Upper lobe of left lung (tissue), 6 donors: ENCODE data around the gene EHD4. TPM values are rescaled to one million over a fixed set of nuclear protein-coding genes. Genes with fewer than 3 reads are reported as not detected.

ENCODE experiments used
- ATAC-seq, 2 donors: fragments of 200-7000 bp; cut with Tn5 transposase; one replicate each; pipeline ENCODE4 v1.9.1; 2022; ENCODE audit warnings: mild to moderate bottlenecking in 2 of 2, moderate library complexity in 2 of 2; ENCODE audit not compliant: low FRiP score in 2 of 2
- DNase-seq, 2 donors: peaks; one replicate each; pipeline ENCODE4 v3.0.0-alpha.2; 2019 to 2020
- H3K27ac ChIP-seq, 4 donors: fragments of 200-600 bp; sonication (generic); one replicate each; pipeline ENCODE4 v1.5.1; 2016 to 2019
- H3K27me3 ChIP-seq, 4 donors: fragments of 200-600 bp; sonication (generic); one replicate each; pipeline ENCODE4 v1.5.1; 2017 to 2019
- H3K36me3 ChIP-seq, 4 donors: fragments of 200-600 bp; sonication (generic); one replicate each; pipeline ENCODE4 v1.5.1; 2016 to 2019
- H3K4me1 ChIP-seq, 4 donors: fragments of 200-600 bp; sonication (generic); one replicate each; pipeline ENCODE4 v1.5.1; 2018 to 2019
- H3K4me3 ChIP-seq, 4 donors: fragments of 200-600 bp; sonication (generic); one replicate each; pipeline ENCODE4 v1.5.1; 2017 to 2019; ENCODE audit warnings: mild to moderate bottlenecking in 2 of 4, moderate library complexity in 1 of 4
- H3K9me3 ChIP-seq, 4 donors: fragments of 200-600 bp; sonication (generic); one replicate each; pipeline ENCODE4 v1.5.1; 2018 to 2019
- CTCF ChIP-seq, 6 experiments: fragments of 450-650 bp in 4 of 6; fragments of 200-600 bp in 2 of 6; sonication (generic) in 2 of 6; IDR thresholded peaks; one replicate each; pipeline ENCODE4 v1.5.1; 2016 to 2019; ENCODE audit warnings: antibody characterized with exemption in 6 of 6
- EP300 ChIP-seq, 4 donors: sonication (generic); formaldehyde crosslinking; IDR thresholded peaks; one replicate each; pipeline ENCODE4 v1.5.1; 2017; ENCODE audit warnings: antibody characterized with exemption in 4 of 4, control low read depth in 2 of 4
- POLR2A ChIP-seq, 4 donors: fragments of 450-650 bp; IDR thresholded peaks; one replicate each; pipeline ENCODE4 v1.5.1; 2016 to 2017; ENCODE audit warnings: antibody characterized with exemption in 4 of 4, mild to moderate bottlenecking in 2 of 4
- POLR2AphosphoS5 ChIP-seq, 2 donors: sonication (generic); formaldehyde crosslinking; IDR thresholded peaks; one replicate each; pipeline ENCODE4 v1.5.1; 2017; ENCODE audit warnings: antibody characterized with exemption in 2 of 2
- WGBS, 2 donors: methylation state at CpG; one replicate each; pipeline ENCODE4 v1.1.5; 2017 to 2018; 5-methylcytosine and 5-hydroxymethylcytosine counted together
- total RNA-seq, 6 donors: library from RNA; depleted of rRNA in 4 of 6; stranded (reverse); fragments of >200 nt in 4 of 6; gene quantifications; one replicate each; pipeline versions ENCODE4 v1.1.0 to v1.2.1, GENCODE V29; 2016 to 2021
- donor health status: DM: no; HTN: no; CAD: no; lungs with moderate emphysema.
- donor health status: DM: no; HTN: yes; CAD: no; lungs with severe emphysema.

The EHD4 gene
- total RNA-seq, 6 donors from 2014 or later: 23.0 to 46.4 (median 31.5) TPM

DNA sequence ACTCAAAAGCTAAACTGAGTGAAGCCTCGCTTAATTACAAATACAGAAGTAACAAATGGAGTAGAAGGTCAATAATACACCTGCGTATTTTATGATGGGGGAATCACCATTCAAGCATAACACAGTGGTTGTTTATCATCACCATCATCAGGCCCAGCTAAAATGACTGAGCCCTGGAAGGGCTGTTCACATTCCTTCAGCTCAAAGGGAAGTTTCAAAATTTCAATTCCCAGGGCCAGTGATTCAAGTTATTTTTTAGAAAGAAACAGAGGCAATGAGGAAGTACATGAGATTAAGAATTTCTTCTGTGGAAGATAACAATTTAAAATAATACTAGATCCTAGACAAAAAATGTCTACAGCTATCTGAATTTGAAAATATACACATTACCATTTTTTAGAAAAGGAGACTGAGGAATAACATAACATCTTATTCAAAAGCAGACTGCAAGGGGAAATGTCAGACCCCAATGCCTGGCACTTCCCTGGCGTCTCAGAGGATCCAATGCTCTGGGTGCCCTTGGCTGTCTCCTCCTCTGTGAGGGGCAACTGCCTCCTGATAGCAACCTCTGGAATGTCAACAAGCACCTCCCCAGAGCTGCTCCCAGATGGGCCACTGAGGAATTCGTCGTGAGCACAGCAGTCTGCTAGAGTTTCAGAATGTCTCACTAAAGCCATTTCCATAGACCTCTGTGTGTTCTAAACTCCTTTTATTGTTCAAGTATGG is 22.8 kb downstream of the EHD4 start:
- no peaks in the 10 kb centered on the region for H3K27me3 ChIP-seq
- peaks cover 0 to 35% (median 18%) of the 10 kb centered on the region in 4 donors for H3K36me3 ChIP-seq
- DNase-seq: no peak
- no peaks in the 10 kb centered on the region for H3K9me3 ChIP-seq
- no peak for TF ChIP-seq CTCF (IDR thresholded peaks at IDR 0.05)
- ATAC-seq: no peak
- WGBS, 2 donors: 84 to 86% methylated on average over 5 of the region's 5 CpGs
- H3K4me1 ChIP-seq: peaks cover 8 to 25% (median 11%) of the 10 kb centered on the region in 4 donors
- H3K4me3 ChIP-seq: no peak overlapping the region
- peak overlapping the region in 1 of 4 donors; percentile 19 for H3K27ac ChIP-seq

- peaks cover 9 to 35% (median 20%) of the 10 kb centered on the region in 4 donors for H3K4me1 ChIP-seq
- ATAC-seq (no peak), DNase-seq (no peak)
- no peak overlapping the region for H3K27ac ChIP-seq
- TF ChIP-seq POLR2AphosphoS5 (IDR thresholded peaks at IDR 0.05) (no peak), CTCF (IDR thresholded peaks at IDR 0.05) (no peak)
- peaks cover 0 to 32% (median 14%) of the 10 kb centered on the region in 4 donors for H3K36me3 ChIP-seq
- H3K27me3 ChIP-seq: no peaks in the 10 kb centered on the region
- no peak overlapping the region for H3K4me3 ChIP-seq
- WGBS, 2 donors: 86 to 97% methylated on average over 3 of the region's 3 CpGs
- no peaks in the 10 kb centered on the region for H3K9me3 ChIP-seq
Measured at GRCh38 chr15:41948490-41948889, 23.9 kb downstream of the EHD4 start.

GRCh38 chr15:41946970-41947369 is 25.4 kb downstream of the EHD4 start:
- WGBS, 2 donors: 90% methylated on average over 2 of the region's 2 CpGs
- H3K4me1 ChIP-seq: peaks cover 9 to 33% (median 20%) of the 10 kb centered on the region in 4 donors
- H3K4me3 ChIP-seq: no peak overlapping the region
- no peak for TF ChIP-seq CTCF (IDR thresholded peaks at IDR 0.05)
- TF ChIP-seq POLR2AphosphoS5 (IDR thresholded peaks at IDR 0.05): no peak
- TF ChIP-seq POLR2A (IDR thresholded peaks at IDR 0.05): no peak
- TF ChIP-seq EP300 (IDR thresholded peaks at IDR 0.05): no peak
- peaks cover 0 to 29% (median 11%) of the 10 kb centered on the region in 4 donors for H3K36me3 ChIP-seq
- no peak for DNase-seq
- no peak overlapping the region for H3K27ac ChIP-seq
- H3K9me3 ChIP-seq: no peaks in the 10 kb centered on the region
- ATAC-seq: no peak
- no peaks in the 10 kb centered on the region for H3K27me3 ChIP-seq

DNA sequence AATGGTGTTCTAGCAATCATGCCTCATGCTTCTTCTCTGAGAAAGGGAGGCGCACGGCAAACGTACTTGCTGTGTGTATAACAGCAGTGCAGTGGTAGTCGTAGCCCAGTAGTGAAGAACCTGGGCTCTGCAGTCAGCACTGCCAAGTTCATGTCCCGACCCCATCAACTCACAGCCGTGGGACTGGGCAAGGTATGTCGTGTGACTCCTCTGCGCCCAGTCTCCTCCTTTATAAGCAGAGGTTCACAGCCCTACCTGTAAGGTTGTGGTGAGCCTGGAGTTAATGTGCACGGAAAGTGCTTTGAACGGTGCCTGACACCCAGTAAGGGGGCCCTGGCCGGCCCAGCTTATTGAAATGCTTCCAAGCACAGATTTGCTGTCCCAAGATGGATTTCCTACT is 26.6 kb downstream of the EHD4 start:
- Histone ChIP-seq H3K4me3 (no peak overlapping the region), H3K36me3 (peaks cover 0 to 34% (median 10%) of the 10 kb centered on the region in 4 donors), H3K27ac (no peak overlapping the region), H3K4me1 (peaks cover 9 to 24% (median 19%) of the 10 kb centered on the region in 4 donors), H3K9me3 (no peaks in the 10 kb centered on the region), H3K27me3 (no peaks in the 10 kb centered on the region)
- DNase-seq: no peak
- 75 to 88% methylated on average over 11 of the region's 11 CpGs for WGBS, 2 donors
- TF ChIP-seq POLR2A (IDR thresholded peaks at IDR 0.05): no peak
- no peak for TF ChIP-seq CTCF (IDR thresholded peaks at IDR 0.05)
- no peak for TF ChIP-seq POLR2AphosphoS5 (IDR thresholded peaks at IDR 0.05)
- no peak for TF ChIP-seq EP300 (IDR thresholded peaks at IDR 0.05)
- no peak for ATAC-seq

DNA sequence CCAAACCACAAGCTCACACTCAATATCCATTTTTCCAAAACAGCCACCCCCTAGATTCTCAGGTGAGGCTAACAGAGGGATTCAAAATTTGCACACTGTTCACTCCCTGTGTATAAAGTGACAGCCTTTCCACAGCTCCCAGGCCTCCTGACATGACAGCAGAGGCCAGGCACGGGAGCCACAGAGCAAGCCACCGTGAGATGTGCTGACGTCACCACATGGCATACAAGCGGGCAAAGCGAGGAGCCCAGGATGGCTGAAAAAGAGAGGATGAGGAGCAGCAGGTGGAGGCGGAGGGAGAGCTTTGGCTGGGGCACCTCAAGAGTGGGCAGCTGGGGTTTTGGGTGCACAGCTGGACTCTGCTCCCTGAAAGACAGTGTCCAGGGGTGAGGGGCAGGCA is 27.1 kb downstream of the EHD4 start:
- no peaks in the 10 kb centered on the region for H3K27me3 ChIP-seq
- peaks cover 6 to 22% (median 16%) of the 10 kb centered on the region in 4 donors for H3K4me1 ChIP-seq
- TF ChIP-seq POLR2AphosphoS5 (IDR thresholded peaks at IDR 0.05) (no peak), CTCF (IDR thresholded peaks at IDR 0.05) (no peak), POLR2A (IDR thresholded peaks at IDR 0.05) (no peak), EP300 (IDR thresholded peaks at IDR 0.05) (no peak)
- no peaks in the 10 kb centered on the region for H3K9me3 ChIP-seq
- WGBS, 2 donors: 96 to 98% methylated on average over 6 of the region's 6 CpGs
- no peak for DNase-seq
- ATAC-seq: no peak
- no peak overlapping the region for H3K4me3 ChIP-seq
- H3K36me3 ChIP-seq: peaks cover 0 to 39% (median 11%) of the 10 kb centered on the region in 4 donors
- no peak overlapping the region for H3K27ac ChIP-seq
